ENCODE measurements around the gene PROS1.
"Not testable (repeated sequence)": the region's sequence is repeated elsewhere in the genome, so short reads cannot be mapped to it uniquely, and the experiment has no call there.

The PROS1 gene

DNA sequence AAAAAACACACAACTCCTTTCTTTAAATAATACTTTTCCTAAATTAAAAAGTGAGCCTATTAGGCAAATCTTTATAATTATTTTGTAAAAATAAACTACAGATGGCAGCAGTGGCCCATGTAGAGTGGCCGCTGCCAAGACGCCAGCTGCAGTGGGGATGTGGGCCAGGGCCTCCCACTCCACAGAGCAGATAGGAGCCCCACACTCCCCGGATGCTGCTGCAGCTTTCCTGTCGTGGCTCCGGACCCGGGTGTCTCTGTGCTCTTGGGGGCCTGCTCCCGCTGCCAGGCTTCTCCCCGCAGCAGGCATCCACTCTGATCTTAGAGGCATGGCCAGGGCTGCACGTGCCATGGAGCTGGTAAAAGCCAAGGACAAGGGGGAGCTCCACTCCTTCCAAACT is 67.5 kb downstream of the PROS1 start:
- Histone ChIP-seq H3K9ac (ENCODE audit: low read depth, low read length) (no peak overlapping the region), H3K27ac (ENCODE audit: low read length) (no peak overlapping the region), H3K27me3 (ENCODE audit: insufficient read depth, low read length, poor library complexity) (no peaks in the 10 kb centered on the region), H2AFZ (ENCODE audit: low read depth, low read length) (no peak overlapping the region), H3K79me2 (ENCODE audit: insufficient read depth, low read length) (no peaks in the 10 kb centered on the region), H3K4me3 (ENCODE audit: low read depth in 1 of 2, low read length in 2 of 2) (no peak overlapping the region), H3K4me2 (ENCODE audit: insufficient read depth, low read length) (no peak overlapping the region), H4K20me1 (ENCODE audit: insufficient read depth, low read length) (no peaks in the 10 kb centered on the region), H3K4me1 (ENCODE audit: insufficient read depth, low read length) (no peaks in the 10 kb centered on the region), H3K9me3 (ENCODE audit: insufficient read depth, low read length, severe bottlenecking) (peaks cover 10% of the 10 kb centered on the region), H3K36me3 (ENCODE audit: insufficient read depth, low read length) (no peaks in the 10 kb centered on the region)
- ATAC-seq (ENCODE audit: insufficient read depth, low read depth), result no peak
- TF ChIP-seq EZH2 (IDR thresholded peaks at IDR 0.05; ENCODE audit: borderline replicate concordance, low read depth, low read length, severe bottlenecking), result no peak
- no peak for TF ChIP-seq CTCF (IDR thresholded peaks at IDR 0.05; ENCODE audit: borderline replicate concordance, extremely low read depth, low read length, poor library complexity, severe bottlenecking)
- no peak for DNase-seq

DNA sequence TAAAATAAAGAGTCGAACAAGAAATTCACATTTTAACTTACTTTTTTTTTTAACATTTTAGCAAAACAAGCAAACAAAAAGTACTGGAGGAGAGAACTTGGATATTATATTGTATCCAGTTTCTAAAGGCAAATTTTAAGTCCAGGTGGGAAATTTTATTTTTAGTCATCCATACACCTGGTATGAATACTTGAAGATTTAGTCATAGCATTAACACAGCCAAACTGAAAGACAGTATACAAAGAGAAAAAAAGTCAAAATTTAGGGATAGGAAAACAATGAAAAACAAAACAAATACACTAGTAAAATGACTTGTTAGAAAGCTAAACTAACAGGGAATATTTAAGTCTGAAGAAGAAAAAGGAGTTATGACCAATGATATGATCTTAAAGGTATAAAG is 69.1 kb downstream of the PROS1 start:
- peaks cover 10% of the 10 kb centered on the region for H3K9me3 ChIP-seq (ENCODE audit: insufficient read depth, low read length, severe bottlenecking)
- ATAC-seq (ENCODE audit: insufficient read depth, low read depth), result no peak

DNA sequence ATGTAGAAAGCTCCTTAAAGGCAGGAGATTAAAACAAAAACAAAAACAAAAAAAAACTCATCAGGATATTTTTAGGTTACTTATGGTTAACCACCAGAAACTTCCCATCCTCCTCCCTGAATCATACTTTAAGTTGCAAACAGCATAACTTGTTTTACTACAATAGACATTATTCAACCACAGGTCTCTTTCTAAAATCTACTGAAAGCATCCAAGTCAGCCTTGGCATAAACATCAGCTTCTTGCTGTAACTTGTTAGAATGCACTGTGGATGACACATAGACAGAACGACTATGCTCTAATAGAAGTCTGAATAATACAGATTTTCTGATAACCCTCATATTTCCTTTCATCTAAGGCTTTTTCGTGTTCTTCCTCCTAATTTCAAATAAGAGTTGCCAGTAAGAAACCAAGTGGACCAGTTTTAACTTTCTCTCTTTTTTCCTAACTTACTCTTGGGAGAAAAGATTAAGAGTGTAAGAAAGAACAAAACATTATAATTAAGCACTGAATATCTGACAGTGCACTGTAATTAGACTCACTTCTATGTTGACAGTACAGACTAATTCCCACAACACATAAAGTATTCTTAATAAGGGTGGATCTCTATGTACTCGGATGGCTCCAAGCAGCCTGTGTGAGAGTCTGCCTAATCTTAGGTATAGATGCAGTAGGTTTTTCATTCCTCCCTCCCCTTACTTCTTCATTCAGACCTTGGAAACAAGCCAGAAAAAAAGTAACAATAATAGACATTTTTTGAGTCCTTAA is 95.3 kb downstream of the PROS1 start:
- ATAC-seq (ENCODE audit: insufficient read depth, low read depth); H2AFZ ChIP-seq (ENCODE audit: low read depth, low read length); H3K36me3 ChIP-seq (ENCODE audit: insufficient read depth, low read length); H3K4me1 ChIP-seq (ENCODE audit: insufficient read depth, low read length); H3K9ac ChIP-seq (ENCODE audit: low read depth, low read length); H4K20me1 ChIP-seq (ENCODE audit: insufficient read depth, low read length); H3K27ac ChIP-seq (ENCODE audit: low read length); DNase-seq; H3K79me2 ChIP-seq (ENCODE audit: insufficient read depth, low read length); H3K9me3 ChIP-seq (ENCODE audit: insufficient read depth, low read length, severe bottlenecking); H3K4me3 ChIP-seq (ENCODE audit: low read depth in 1 of 2, low read length in 2 of 2); H3K4me2 ChIP-seq (ENCODE audit: insufficient read depth, low read length); H3K27me3 ChIP-seq (ENCODE audit: insufficient read depth, low read length, poor library complexity): not testable (repeated sequence)

More for the DNA sequence above, 69.1 kb downstream of the PROS1 start:
- DNase-seq, result no peak
- no peaks in the 10 kb centered on the region for H3K27me3 ChIP-seq (ENCODE audit: insufficient read depth, low read length, poor library complexity)
- H4K20me1 ChIP-seq (ENCODE audit: insufficient read depth, low read length), result no peaks in the 10 kb centered on the region
- no peak overlapping the region for H3K9ac ChIP-seq (ENCODE audit: low read depth, low read length)
- H3K27ac ChIP-seq (ENCODE audit: low read length), result no peak overlapping the region
- no peak overlapping the region for H2AFZ ChIP-seq (ENCODE audit: low read depth, low read length)
- H3K4me3 ChIP-seq (ENCODE audit: low read depth in 1 of 2, low read length in 2 of 2), result no peak overlapping the region
- no peaks in the 10 kb centered on the region for H3K4me1 ChIP-seq (ENCODE audit: insufficient read depth, low read length)
- no peak overlapping the region for H3K4me2 ChIP-seq (ENCODE audit: insufficient read depth, low read length)
- H3K36me3 ChIP-seq (ENCODE audit: insufficient read depth, low read length), result no peaks in the 10 kb centered on the region
- TF ChIP-seq CTCF (IDR thresholded peaks at IDR 0.05; ENCODE audit: borderline replicate concordance, extremely low read depth, low read length, poor library complexity, severe bottlenecking) (no peak), EZH2 (IDR thresholded peaks at IDR 0.05; ENCODE audit: borderline replicate concordance, low read depth, low read length, severe bottlenecking) (no peak)
- H3K79me2 ChIP-seq (ENCODE audit: insufficient read depth, low read length), result no peaks in the 10 kb centered on the region

DNA sequence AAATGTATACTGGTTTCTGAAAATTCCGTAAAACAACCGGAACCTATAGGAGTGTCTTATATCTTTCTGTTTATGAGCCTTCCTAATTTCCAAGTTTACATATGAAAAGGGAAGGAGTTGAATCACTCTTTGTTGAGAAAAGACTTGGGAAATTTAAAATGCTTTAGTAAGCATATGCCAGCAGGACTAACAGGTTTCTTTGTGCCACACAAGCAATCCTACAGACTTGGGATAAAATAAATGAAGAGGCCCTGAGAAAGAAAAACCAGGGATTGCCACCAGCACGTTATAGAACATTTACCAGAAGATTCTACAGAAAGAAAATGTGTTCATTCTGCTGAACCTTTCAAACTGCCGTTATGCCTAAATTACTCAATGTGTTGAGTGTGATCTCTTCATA is 96.3 kb downstream of the PROS1 start:
- H3K4me1 ChIP-seq (ENCODE audit: insufficient read depth, low read length); H4K20me1 ChIP-seq (ENCODE audit: insufficient read depth, low read length); H3K27ac ChIP-seq (ENCODE audit: low read length); H2AFZ ChIP-seq (ENCODE audit: low read depth, low read length); H3K4me2 ChIP-seq (ENCODE audit: insufficient read depth, low read length); DNase-seq; H3K4me3 ChIP-seq (ENCODE audit: low read depth in 1 of 2, low read length in 2 of 2); H3K27me3 ChIP-seq (ENCODE audit: insufficient read depth, low read length, poor library complexity); H3K36me3 ChIP-seq (ENCODE audit: insufficient read depth, low read length); ATAC-seq (ENCODE audit: insufficient read depth, low read depth); H3K79me2 ChIP-seq (ENCODE audit: insufficient read depth, low read length); H3K9ac ChIP-seq (ENCODE audit: low read depth, low read length); H3K9me3 ChIP-seq (ENCODE audit: insufficient read depth, low read length, severe bottlenecking): not testable (repeated sequence)

GRCh38 chr3:93873412-93873811 is 100.3 kb downstream of the PROS1 start:
- not testable (repeated sequence) for H4K20me1 ChIP-seq (ENCODE audit: insufficient read depth, low read length); H3K9me3 ChIP-seq (ENCODE audit: insufficient read depth, low read length, severe bottlenecking); H3K27ac ChIP-seq (ENCODE audit: low read length); H3K79me2 ChIP-seq (ENCODE audit: insufficient read depth, low read length); H3K36me3 ChIP-seq (ENCODE audit: insufficient read depth, low read length); DNase-seq; H3K9ac ChIP-seq (ENCODE audit: low read depth, low read length); H3K27me3 ChIP-seq (ENCODE audit: insufficient read depth, low read length, poor library complexity); H3K4me1 ChIP-seq (ENCODE audit: insufficient read depth, low read length); H3K4me2 ChIP-seq (ENCODE audit: insufficient read depth, low read length); H2AFZ ChIP-seq (ENCODE audit: low read depth, low read length); H3K4me3 ChIP-seq (ENCODE audit: low read depth in 1 of 2, low read length in 2 of 2); ATAC-seq (ENCODE audit: insufficient read depth, low read depth)

Measured in DND-41 (cell line).